H1 (cell line): Measurements from ENCODE around the gene RAD18. TPM values are rescaled to one million over a fixed set of nuclear protein-coding genes. Genes with fewer than 3 reads are reported as not detected.

Experiments used
- CTCF ChIA-PET: fragments of 300-600 bp; sonication (Branson Sonifier 250); formaldehyde crosslinking; loops from one replicate; lab custom pipeline; 2021; ENCODE audit not compliant: partially characterized antibody; lab: Charles Lee
- POLR2A ChIA-PET: fragments of 300-600 bp; sonication (Branson Sonifier 250); formaldehyde crosslinking; loops from one replicate; lab custom pipeline; 2021; ENCODE audit warnings: inconsistent platforms; ENCODE audit not compliant: partially characterized antibody; lab: Charles Lee
- DNase-seq, 2 experiments: peaks; one replicate each; pipeline versions ENCODE4 v3.0.0 to v3.0.0-alpha.2; 2010 to 2022; ENCODE audit warnings: low spot score in 2 of 2, low read depth in 1 of 2, mixed read lengths in 1 of 2
- FAIRE-seq: peaks from 2 replicates; lab custom pipeline; 2011; peaks lifted over from hg19 to GRCh38; lab: Jason Lieb, UNC
- H2AFZ ChIP-seq: 2 replicates; pipeline ENCODE4 v1.8.1; 2012; ENCODE audit warnings: low read length, inconsistent platforms
- H2AK5ac ChIP-seq: 2 replicates; pipeline ENCODE4 v1.6.1; 2013; ENCODE audit warnings: low read depth, low read length
- H2BK120ac ChIP-seq: replicated peaks from 2 replicates; pipeline ENCODE3; 2013; ENCODE audit warnings: low read depth, low read length, inconsistent platforms
- H2BK12ac ChIP-seq: 2 replicates; pipeline ENCODE4 v1.6.1; 2013; ENCODE audit warnings: low read depth, low read length
- H2BK15ac ChIP-seq: 2 replicates; pipeline ENCODE4 v1.6.1; 2013; ENCODE audit warnings: low read length
- H2BK20ac ChIP-seq: 2 replicates; pipeline ENCODE4 v1.6.1; 2013; ENCODE audit warnings: low read length
- H2BK5ac ChIP-seq: 2 replicates; pipeline ENCODE4 v1.6.1; 2013; ENCODE audit warnings: low read depth, low read length
- H3K14ac ChIP-seq: 2 replicates; pipeline ENCODE4 v1.6.1; 2013; ENCODE audit warnings: inconsistent platforms; ENCODE audit not compliant: insufficient read length
- H3K18ac ChIP-seq: 2 replicates; pipeline ENCODE4 v1.6.1; 2013; ENCODE audit warnings: low read length; ENCODE audit errors: extremely low read depth
- H3K23ac ChIP-seq: 2 replicates; pipeline ENCODE4 v1.6.1; 2013; ENCODE audit warnings: inconsistent platforms; ENCODE audit not compliant: insufficient read length
- H3K23me2 ChIP-seq: 2 replicates; pipeline ENCODE4 v1.6.1; 2013; ENCODE audit warnings: low read depth, low read length
- H3K27ac ChIP-seq: 2 replicates; pipeline ENCODE4 v1.6.1; 2011; ENCODE audit warnings: low read depth, low read length, inconsistent platforms
- H3K27me3 ChIP-seq, 4 experiments: replicated peaks in 1 of 4; 1 replicate in 1 of 4; 2 replicates in 3 of 4; pipeline versions ENCODE4 v1.6.1 to v1.8.1; 2011 to 2013; ENCODE audit warnings: low read length in 3 of 4, mild to moderate bottlenecking in 3 of 4, inconsistent platforms in 2 of 4, mixed read lengths in 2 of 4, moderate library complexity in 1 of 4; ENCODE audit not compliant: control insufficient read depth in 3 of 4, insufficient read depth in 3 of 4; ENCODE audit errors: extremely low read depth in 1 of 4
- H3K36me3 ChIP-seq, 4 experiments: 2 replicates each; pipeline versions ENCODE4 v1.6.1 to v1.8.1; 2011 to 2013; ENCODE audit warnings: mild to moderate bottlenecking in 4 of 4, low read length in 3 of 4, moderate library complexity in 2 of 4, control low read depth in 1 of 4, inconsistent platforms in 1 of 4; ENCODE audit not compliant: insufficient read depth in 4 of 4, control insufficient read depth in 2 of 4
- H3K4ac ChIP-seq: replicated peaks from 2 replicates; pipeline ENCODE3; 2013; ENCODE audit warnings: low read length, low read depth, mixed read lengths, inconsistent platforms; ENCODE audit not compliant: insufficient read length
- H3K4me1 ChIP-seq, 4 experiments: replicated peaks in 1 of 4; 1 replicate in 1 of 4; 2 replicates in 3 of 4; pipeline versions ENCODE4 v1.6.1 to v1.8.1; 2011 to 2013; ENCODE audit warnings: low read length in 3 of 4, inconsistent platforms in 2 of 4, mixed read lengths in 1 of 4; ENCODE audit not compliant: insufficient read depth in 4 of 4, control insufficient read depth in 3 of 4
- H3K4me2 ChIP-seq, 2 experiments: 2 replicates each; pipeline versions ENCODE4 v1.6.1 to v1.8.1; 2011 to 2013; ENCODE audit warnings: low read depth in 2 of 2, low read length in 2 of 2, control low read depth in 1 of 2, inconsistent platforms in 1 of 2, mild to moderate bottlenecking in 1 of 2; ENCODE audit not compliant: insufficient read depth in 1 of 2
- H3K4me3 ChIP-seq, 4 experiments: fragments of 200-600, 300-600 bp in 1 of 4; sonication (generic), shearing (Covaris generic), sonication (Bioruptor Twin) in 1 of 4; 2 replicates each; pipeline versions ENCODE4 v1.5.1 to v1.8.1; 2011 to 2016; ENCODE audit warnings: low read length in 4 of 4, low read depth in 3 of 4, control low read depth in 2 of 4, inconsistent platforms in 2 of 4, mild to moderate bottlenecking in 2 of 4, mixed read lengths in 1 of 4, moderate library complexity in 1 of 4; ENCODE audit not compliant: insufficient read depth in 2 of 4; ENCODE audit errors: extremely low read depth in 1 of 4
- H3K56ac ChIP-seq: replicated peaks from 2 replicates; pipeline ENCODE3; 2013; ENCODE audit warnings: low read depth, mild to moderate bottlenecking, mixed read lengths, low read length, inconsistent platforms; ENCODE audit not compliant: insufficient read length
- H3K79me1 ChIP-seq: 2 replicates; pipeline ENCODE4 v1.6.1; 2013; ENCODE audit warnings: low read depth, low read length, control low read depth
- H3K79me2 ChIP-seq, 2 experiments: 2 replicates each; pipeline versions ENCODE4 v1.6.1 to v1.8.1; 2012 to 2013; ENCODE audit warnings: low read length in 2 of 2, mild to moderate bottlenecking in 2 of 2, inconsistent platforms in 1 of 2; ENCODE audit not compliant: insufficient read depth in 2 of 2, control insufficient read depth in 1 of 2
- H3K9ac ChIP-seq, 4 experiments: replicated peaks in 1 of 4; 1 replicate in 1 of 4; 2 replicates in 3 of 4; pipeline versions ENCODE4 v1.6.1 to v1.8.1; 2011 to 2013; ENCODE audit warnings: low read depth in 3 of 4, low read length in 3 of 4, control low read depth in 2 of 4, mild to moderate bottlenecking in 2 of 4, moderate library complexity in 2 of 4, inconsistent platforms in 1 of 4; ENCODE audit errors: extremely low read depth in 1 of 4
- H3K9me3 ChIP-seq, 2 experiments: 2 replicates each; pipeline versions ENCODE4 v1.6.1 to v1.8.1; 2012 to 2013; ENCODE audit warnings: mild to moderate bottlenecking in 2 of 2, moderate library complexity in 2 of 2, control low read depth in 1 of 2, inconsistent platforms in 1 of 2, low read depth in 1 of 2, low read length in 1 of 2, mixed read lengths in 1 of 2; ENCODE audit not compliant: insufficient read depth in 2 of 2
- H4K20me1 ChIP-seq, 2 experiments: replicated peaks in 1 of 2; 2 replicates each; pipeline versions ENCODE3 to v1.8.1; 2011 to 2013; ENCODE audit warnings: inconsistent platforms in 2 of 2, low read length in 2 of 2, mild to moderate bottlenecking in 1 of 2; ENCODE audit not compliant: insufficient read depth in 2 of 2, control insufficient read depth in 1 of 2
- H4K5ac ChIP-seq: 2 replicates; pipeline ENCODE4 v1.6.1; 2013; ENCODE audit warnings: low read length, low read depth, mixed read lengths, inconsistent platforms; ENCODE audit not compliant: insufficient read length
- H4K8ac ChIP-seq: 2 replicates; pipeline ENCODE4 v1.8.0; 2013; ENCODE audit warnings: mild to moderate bottlenecking, moderate library complexity, low read length, inconsistent platforms; ENCODE audit not compliant: insufficient read depth; ENCODE audit errors: extremely low read depth
- H4K91ac ChIP-seq: replicated peaks from 2 replicates; pipeline ENCODE3; 2013; ENCODE audit warnings: low read length, mixed read lengths, inconsistent platforms; ENCODE audit not compliant: insufficient read length
- ASH2L ChIP-seq: fragments of 200-600, 300-600 bp; sonication (generic); IDR thresholded peaks from one replicate; pipeline ENCODE4 v1.7.1; 2017; ENCODE audit warnings: low read length
- CBX8 ChIP-seq: fragments of 300-800, 300-1000 bp; sonication (generic); IDR thresholded peaks from 2 replicates; pipeline ENCODE4 v1.7.1; 2016; ENCODE audit warnings: low read depth, low read length, borderline replicate concordance
- CHD1 ChIP-seq: IDR thresholded peaks from 2 replicates; pipeline ENCODE4 v1.6.1; 2012; ENCODE audit warnings: low read depth, low read length, improper control_type of control experiment
- CHD2 ChIP-seq: IDR thresholded peaks from 2 replicates; pipeline ENCODE4 v1.6.1; 2012; ENCODE audit warnings: low read length, improper control_type of control experiment
- EP300 ChIP-seq, 2 experiments: IDR thresholded peaks; 1 replicate in 1 of 2; 2 replicates in 1 of 2; pipeline ENCODE4 v1.6.1; 2011 to 2012; ENCODE audit warnings: low read depth in 2 of 2, low read length in 2 of 2, mild to moderate bottlenecking in 2 of 2, borderline replicate concordance in 1 of 2, inconsistent platforms in 1 of 2, moderate library complexity in 1 of 2
- KDM5A ChIP-seq: fragments of 200-600 bp; IDR thresholded peaks from 2 replicates; pipeline ENCODE4 v1.7.1; 2012; ENCODE audit warnings: mild to moderate bottlenecking, low read length, inconsistent platforms, mixed read lengths
- MAFK ChIP-seq: IDR thresholded peaks from 2 replicates; pipeline ENCODE4 v1.6.1; 2012; ENCODE audit warnings: low read depth, mild to moderate bottlenecking, improper control_type of control experiment, low read length
- SIN3A ChIP-seq, 2 experiments: IDR thresholded peaks in 1 of 2; conservative IDR thresholded peaks in 1 of 2; 2 replicates each; pipeline ENCODE4 v1.6.1; 2011 to 2012; ENCODE audit warnings: low read length in 2 of 2, improper control_type of control experiment in 1 of 2, low read depth in 1 of 2, mild to moderate bottlenecking in 1 of 2
- SIRT6 ChIP-seq: IDR thresholded peaks from one replicate; pipeline ENCODE4 v1.7.1; 2012; ENCODE audit warnings: low read length, inconsistent platforms
- TBP ChIP-seq: IDR thresholded peaks from 2 replicates; pipeline ENCODE4 v1.6.1; 2011; ENCODE audit warnings: low read depth, low read length, improper control_type of control experiment
- ZNF274 ChIP-seq: IDR thresholded peaks from 2 replicates; pipeline ENCODE4 v1.7.0; 2012; ENCODE audit warnings: low read length, borderline replicate concordance; ENCODE audit errors: extremely low read depth
- WGBS, 2 experiments: shearing (Covaris generic) in 1 of 2; methylation state at CpG; one replicate each; pipeline versions ENCODE4 v1.1.6 to v1.1.7; 2013 to 2015; ENCODE audit warnings: low lambda C conversion rate in 2 of 2, mixed read lengths in 2 of 2, inconsistent platforms in 1 of 2, low coverage in 1 of 2, missing lambda C conversion rate in 1 of 2; ENCODE audit not compliant: insufficient replicate concordance in 2 of 2, insufficient coverage in 1 of 2, insufficient read length in 1 of 2; ENCODE audit errors: extremely low coverage in 1 of 2, missing lambda C conversion rate in 1 of 2; 5-methylcytosine and 5-hydroxymethylcytosine counted together
- polyA plus RNA-seq, 7 experiments: library from polyadenylated mRNA; depleted of rRNA in 3 of 7; stranded (reverse) in 5 of 7; unstranded in 2 of 7; fragments of >200 nt in 5 of 7; fragments of 200-250 nt in 2 of 7; gene quantifications; 1 replicate in 5 of 7; 2 replicates in 1 of 7; 4 replicates in 1 of 7; pipeline versions ENCODE4 v1.2.1 to v1.2.3, GENCODE V29; 2011 to 2013; ENCODE audit warnings: missing spikeins in 2 of 7, mixed read lengths in 2 of 7
- total RNA-seq: library from RNA; stranded (reverse); fragmentation: NEBNext Ultra II Directional; extraction: Animal tissue kit (Norgen Biotek cat#: 25700); gene quantifications from 2 replicates; pipeline ENCODE4 v1.2.1, GENCODE V29; 2021
- TF ChIP-seq, protein P1 (sequence below), 3 experiments: IDR thresholded peaks; 1 replicate in 2 of 3; 2 replicates in 1 of 3; pipeline versions ENCODE4 v1.5.1 to v1.6.1; 2011; ENCODE audit warnings: low read length in 3 of 3, mild to moderate bottlenecking in 3 of 3, inconsistent platforms in 2 of 3, low read depth in 1 of 3, moderate library complexity in 1 of 3; ENCODE audit not compliant: insufficient read depth in 1 of 3; ENCODE audit errors: control extremely low read depth in 1 of 3

Gene RAD18
- total and polyA plus RNA-seq, 2 of the 8 experiments (the other 6 are each of a cell fraction or from before 2014, with no cell fraction given): 13.0 to 23.2 TPM

DNA sequence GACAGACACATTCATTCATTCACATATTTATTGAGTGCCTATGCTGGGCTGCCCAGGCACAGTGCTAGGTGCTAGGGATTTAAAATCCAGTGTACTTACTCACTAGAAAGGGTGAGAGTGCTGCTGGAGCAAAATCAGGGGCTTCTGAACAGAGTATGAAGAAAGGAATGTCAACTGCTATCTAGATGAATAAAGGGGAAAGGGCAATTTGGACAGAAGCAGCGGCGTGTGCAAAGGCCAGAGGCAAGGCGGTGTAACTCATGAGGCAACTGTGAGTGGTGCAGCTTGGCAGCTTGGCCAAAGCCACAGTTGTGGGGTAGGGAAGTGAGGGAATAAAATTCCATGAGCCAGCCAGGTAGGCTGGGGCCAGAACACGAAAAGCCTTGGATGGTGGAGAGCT, 76.7 kb downstream of the RAD18 start:
- POLR2A ChIA-PET: interaction anchor here (0.9 kb wide), 1 partner anchor 14 kb away, joined by 3 read pairs; no protein-coding TSS in a partner anchor
- H3K4me2 ChIP-seq: no peak overlapping the region
- no peak for FAIRE-seq
- TF ChIP-seq EP300 (IDR thresholded peaks at IDR 0.05; ENCODE audit: borderline replicate concordance in 1 of 2, low read depth in 2 of 2, low read length in 2 of 2) (no peak), TBP (no peak), CHD1 (no peak), MAFK (no peak), SIN3A (conservative IDR thresholded peaks at IDR 0.05 in 1 of 2, IDR thresholded peaks at IDR 0.05 in 1 of 2; ENCODE audit: low read depth in 1 of 2, low read length in 2 of 2) (no peak), KDM5A (no peak), ASH2L (no peak), SIRT6 (no peak), CHD2 (no peak), CBX8 (no peak), ZNF274 (no peak)
- TF ChIP-seq, protein P1, sequence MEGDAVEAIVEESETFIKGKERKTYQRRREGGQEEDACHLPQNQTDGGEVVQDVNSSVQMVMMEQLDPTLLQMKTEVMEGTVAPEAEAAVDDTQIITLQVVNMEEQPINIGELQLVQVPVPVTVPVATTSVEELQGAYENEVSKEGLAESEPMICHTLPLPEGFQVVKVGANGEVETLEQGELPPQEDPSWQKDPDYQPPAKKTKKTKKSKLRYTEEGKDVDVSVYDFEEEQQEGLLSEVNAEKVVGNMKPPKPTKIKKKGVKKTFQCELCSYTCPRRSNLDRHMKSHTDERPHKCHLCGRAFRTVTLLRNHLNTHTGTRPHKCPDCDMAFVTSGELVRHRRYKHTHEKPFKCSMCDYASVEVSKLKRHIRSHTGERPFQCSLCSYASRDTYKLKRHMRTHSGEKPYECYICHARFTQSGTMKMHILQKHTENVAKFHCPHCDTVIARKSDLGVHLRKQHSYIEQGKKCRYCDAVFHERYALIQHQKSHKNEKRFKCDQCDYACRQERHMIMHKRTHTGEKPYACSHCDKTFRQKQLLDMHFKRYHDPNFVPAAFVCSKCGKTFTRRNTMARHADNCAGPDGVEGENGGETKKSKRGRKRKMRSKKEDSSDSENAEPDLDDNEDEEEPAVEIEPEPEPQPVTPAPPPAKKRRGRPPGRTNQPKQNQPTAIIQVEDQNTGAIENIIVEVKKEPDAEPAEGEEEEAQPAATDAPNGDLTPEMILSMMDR (IDR thresholded peaks at IDR 0.05; ENCODE audit: control extremely low read depth in 1 of 3, insufficient read depth in 1 of 3, low read depth in 1 of 3, low read length in 3 of 3): no peak

More for the DNA sequence above, 76.7 kb downstream of the RAD18 start:
- Histone ChIP-seq H4K91ac (no peak overlapping the region), H3K79me1 (no peaks in the 10 kb centered on the region), H4K20me1 (peaks cover 0 to 2% of the 10 kb centered on the region in 2 experiments), H3K18ac (no peak overlapping the region), H3K23ac (no peak overlapping the region), H2AK5ac (no peak overlapping the region), H3K4me3 (no peak overlapping the region), H3K9me3 (no peaks in the 10 kb centered on the region), H2AFZ (no peak overlapping the region), H3K4ac (no peak overlapping the region), H3K56ac (no peak overlapping the region), H2BK120ac (no peak overlapping the region), H2BK15ac (no peak overlapping the region), H2BK20ac (no peak overlapping the region), H3K4me1 (peaks cover 0 to 8% (median 4%) of the 10 kb centered on the region in 4 experiments; a peak in 5 of 7 replicates), H3K23me2 (no peaks in the 10 kb centered on the region), H3K9ac (no peak overlapping the region), H3K14ac (no peak overlapping the region), H3K79me2 (no peaks in the 10 kb centered on the region), H2BK12ac (no peak overlapping the region), H3K27ac (no peak overlapping the region), H3K27me3 (no peaks in the 10 kb centered on the region), H4K8ac (no peak overlapping the region), H3K36me3 (peaks cover 0 to 8% (median 4%) of the 10 kb centered on the region in 4 experiments; a peak in 3 of 8 replicates), H2BK5ac (no peak overlapping the region), H4K5ac (no peak overlapping the region)
- CTCF ChIA-PET: no interaction called here
- WGBS, 2 experiments: 67% methylated on average over 4 of the region's 4 CpGs; no CpG with 5 or more reads in 1 of the 2 experiments
- no peak for DNase-seq
